Calu3 (cell line): ENCODE measurements around the gene KRTAP10-4. TPM values are rescaled to one million over a fixed set of nuclear protein-coding genes. Genes with fewer than 3 reads are reported as not detected.

Experiments used
- BruUV-seq: library from RNA; stranded (reverse); fragments of 400-500 nt; replicated peaks from 2 replicates; lab custom pipeline; 2021; lab: Mats Ljungman, UMichigan
- CTCF ChIA-PET: fragments of 300-600 bp; sonication (Branson Sonifier 250); formaldehyde crosslinking; loops from one replicate; lab custom pipeline; 2022; ENCODE audit warnings: antibody characterized with exemption; lab: Charles Lee
- DNase-seq: peaks from one replicate; pipeline ENCODE4 v3.0.0; 2022
- H3K27ac Mint-ChIP-seq: one replicate; pipeline ENCODE4 v1.8.0; 2022; ENCODE audit warnings: mixed read lengths; ENCODE audit not compliant: unreplicated experiment
- H3K27me3 Mint-ChIP-seq: one replicate; pipeline ENCODE4 v1.8.0; 2022; ENCODE audit warnings: mixed read lengths; ENCODE audit not compliant: unreplicated experiment
- H3K36me3 Mint-ChIP-seq: one replicate; pipeline ENCODE4 v1.8.0; 2022; ENCODE audit warnings: mild to moderate bottlenecking, moderate library complexity, mixed read lengths; ENCODE audit not compliant: insufficient read depth, unreplicated experiment
- H3K4me1 Mint-ChIP-seq: one replicate; pipeline ENCODE4 v1.8.0; 2022; ENCODE audit warnings: mild to moderate bottlenecking, low read depth, mixed read lengths; ENCODE audit not compliant: unreplicated experiment
- H3K4me3 Mint-ChIP-seq: one replicate; pipeline ENCODE4 v1.8.0; 2022; ENCODE audit warnings: mild to moderate bottlenecking, low read depth, moderate library complexity, mixed read lengths; ENCODE audit not compliant: unreplicated experiment
- H3K9me3 Mint-ChIP-seq: one replicate; pipeline ENCODE4 v1.8.0; 2022; ENCODE audit warnings: low read depth, mixed read lengths; ENCODE audit not compliant: unreplicated experiment
- intact Hi-C: fragments of 100-400 bp; cut with micrococcal nuclease; formaldehyde crosslinking; loops from one replicate; pipeline ENCODE4 v1.10.0; 2022; ENCODE audit not compliant: unreplicated experiment
- total RNA-seq: library from RNA; stranded (reverse); gene quantifications from 2 replicates; pipeline ENCODE4 v1.2.3, GENCODE V29; 2022
- TF ChIP-seq, protein P1 (sequence below): fragments of 200-600 bp; IDR thresholded peaks from one replicate; pipeline ENCODE4 v1.8.0; 2022; ENCODE audit warnings: antibody characterized with exemption; ENCODE audit not compliant: unreplicated experiment

Gene KRTAP10-4
- total RNA-seq, 1 experiment from 2014 or later, result not detected

DNA sequence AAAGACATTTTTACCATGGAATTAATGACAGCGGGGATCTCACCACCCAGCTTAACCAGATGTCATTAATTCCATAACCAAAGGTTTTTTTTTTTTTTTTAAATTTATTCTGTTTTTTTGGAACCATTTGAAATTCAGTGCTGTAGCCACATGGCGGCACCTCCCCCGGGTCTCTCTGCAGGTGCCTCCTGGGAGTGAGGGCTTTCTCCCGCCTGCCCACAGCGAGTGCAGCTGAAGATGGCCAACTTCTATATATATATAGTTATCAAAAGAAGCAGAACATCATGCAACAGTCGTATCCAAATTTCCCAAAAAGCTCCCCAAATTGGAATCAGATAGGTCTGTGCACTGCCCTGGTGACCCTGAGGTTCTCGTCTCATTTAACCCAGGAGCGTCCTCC lies 41.9 kb downstream of the KRTAP10-4 start:
- no peaks in the 10 kb centered on the region for H3K4me1 Mint-ChIP-seq
- peaks cover 62% of the 10 kb centered on the region for H3K27me3 Mint-ChIP-seq
- H3K4me3 Mint-ChIP-seq, result no peak overlapping the region
- BruUV-seq, result no TSS peak
- TF ChIP-seq, protein P1, sequence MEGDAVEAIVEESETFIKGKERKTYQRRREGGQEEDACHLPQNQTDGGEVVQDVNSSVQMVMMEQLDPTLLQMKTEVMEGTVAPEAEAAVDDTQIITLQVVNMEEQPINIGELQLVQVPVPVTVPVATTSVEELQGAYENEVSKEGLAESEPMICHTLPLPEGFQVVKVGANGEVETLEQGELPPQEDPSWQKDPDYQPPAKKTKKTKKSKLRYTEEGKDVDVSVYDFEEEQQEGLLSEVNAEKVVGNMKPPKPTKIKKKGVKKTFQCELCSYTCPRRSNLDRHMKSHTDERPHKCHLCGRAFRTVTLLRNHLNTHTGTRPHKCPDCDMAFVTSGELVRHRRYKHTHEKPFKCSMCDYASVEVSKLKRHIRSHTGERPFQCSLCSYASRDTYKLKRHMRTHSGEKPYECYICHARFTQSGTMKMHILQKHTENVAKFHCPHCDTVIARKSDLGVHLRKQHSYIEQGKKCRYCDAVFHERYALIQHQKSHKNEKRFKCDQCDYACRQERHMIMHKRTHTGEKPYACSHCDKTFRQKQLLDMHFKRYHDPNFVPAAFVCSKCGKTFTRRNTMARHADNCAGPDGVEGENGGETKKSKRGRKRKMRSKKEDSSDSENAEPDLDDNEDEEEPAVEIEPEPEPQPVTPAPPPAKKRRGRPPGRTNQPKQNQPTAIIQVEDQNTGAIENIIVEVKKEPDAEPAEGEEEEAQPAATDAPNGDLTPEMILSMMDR, result no peak
- H3K27ac Mint-ChIP-seq, result no peak overlapping the region
- CTCF ChIA-PET, result no interaction called here
- H3K9me3 Mint-ChIP-seq, result peaks cover 15% of the 10 kb centered on the region
- peaks cover 5% of the 10 kb centered on the region for H3K36me3 Mint-ChIP-seq
- no peak for DNase-seq
- intact Hi-C loops, result no loop called here

- Mint-ChIP-seq H3K4me3 (no peak overlapping the region), H3K27ac (no peak overlapping the region), H3K27me3 (peaks cover 62% of the 10 kb centered on the region), H3K4me1 (no peaks in the 10 kb centered on the region), H3K9me3 (peaks cover 15% of the 10 kb centered on the region), H3K36me3 (peaks cover 5% of the 10 kb centered on the region)
- intact Hi-C loops, result no loop called here
- CTCF ChIA-PET, result interaction anchor here (0.5 kb wide), 1 partner anchor 522 kb away, joined by 3 read pairs; no protein-coding TSS in a partner anchor
- DNase-seq, result no peak
- BruUV-seq, result no TSS peak
- TF ChIP-seq, protein P1, result no peak
Measured at GRCh38 chr21:44615911-44616590, 42.5 kb downstream of the KRTAP10-4 start.

GRCh38 chr21:44616591-44616926 lies 43.0 kb downstream of the KRTAP10-4 start:
- Mint-ChIP-seq H3K4me1 (no peaks in the 10 kb centered on the region), H3K27me3 (peaks cover 62% of the 10 kb centered on the region), H3K9me3 (peaks cover 11% of the 10 kb centered on the region), H3K27ac (no peak overlapping the region), H3K36me3 (peaks cover 5% of the 10 kb centered on the region), H3K4me3 (no peak overlapping the region)
- CTCF ChIA-PET, result interaction anchor here (0.5 kb wide), 1 partner anchor 522 kb away, joined by 3 read pairs; no protein-coding TSS in a partner anchor
- DNase-seq, result no peak
- TF ChIP-seq, protein P1, result no peak
- BruUV-seq, result no TSS peak
- intact Hi-C loops, result no loop called here

DNA sequence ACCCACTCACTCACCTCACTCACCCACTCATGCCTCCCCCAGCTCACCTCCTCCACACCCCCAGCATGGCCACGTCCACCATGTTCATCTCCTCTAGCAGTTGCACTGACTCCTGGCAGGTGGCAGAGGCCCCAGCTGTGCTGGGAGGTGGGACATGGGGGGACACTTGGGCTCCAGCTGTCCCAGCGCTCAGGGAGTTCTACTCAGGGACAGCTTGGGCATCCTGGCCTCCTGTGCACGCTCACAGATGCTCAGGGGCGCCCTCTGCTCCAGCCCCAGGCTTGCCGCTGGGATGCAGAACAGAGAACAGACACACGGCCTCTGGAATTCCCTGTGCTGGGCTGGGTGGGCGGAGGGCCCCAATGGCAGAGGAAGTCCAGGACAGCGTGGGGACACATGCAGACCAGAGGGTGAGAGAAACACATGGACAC lies 43.6 kb downstream of the KRTAP10-4 start:
- H3K27ac Mint-ChIP-seq, result no peak overlapping the region
- H3K27me3 Mint-ChIP-seq, result peaks cover 61% of the 10 kb centered on the region
- CTCF ChIA-PET, result no interaction called here
- DNase-seq, result no peak
- TF ChIP-seq, protein P1, result no peak
- peaks cover 5% of the 10 kb centered on the region for H3K36me3 Mint-ChIP-seq
- no peaks in the 10 kb centered on the region for H3K4me1 Mint-ChIP-seq
- intact Hi-C loops, result no loop called here
- no peak overlapping the region for H3K4me3 Mint-ChIP-seq
- H3K9me3 Mint-ChIP-seq, result peaks cover 10% of the 10 kb centered on the region
- no TSS peak for BruUV-seq
